ENCODE results near the gene GAPDH.
"Not testable (repeated sequence)": the region's sequence is repeated elsewhere in the genome, so short reads cannot be mapped to it uniquely, and the experiment has no call there.

GAPDH gene

DNA sequence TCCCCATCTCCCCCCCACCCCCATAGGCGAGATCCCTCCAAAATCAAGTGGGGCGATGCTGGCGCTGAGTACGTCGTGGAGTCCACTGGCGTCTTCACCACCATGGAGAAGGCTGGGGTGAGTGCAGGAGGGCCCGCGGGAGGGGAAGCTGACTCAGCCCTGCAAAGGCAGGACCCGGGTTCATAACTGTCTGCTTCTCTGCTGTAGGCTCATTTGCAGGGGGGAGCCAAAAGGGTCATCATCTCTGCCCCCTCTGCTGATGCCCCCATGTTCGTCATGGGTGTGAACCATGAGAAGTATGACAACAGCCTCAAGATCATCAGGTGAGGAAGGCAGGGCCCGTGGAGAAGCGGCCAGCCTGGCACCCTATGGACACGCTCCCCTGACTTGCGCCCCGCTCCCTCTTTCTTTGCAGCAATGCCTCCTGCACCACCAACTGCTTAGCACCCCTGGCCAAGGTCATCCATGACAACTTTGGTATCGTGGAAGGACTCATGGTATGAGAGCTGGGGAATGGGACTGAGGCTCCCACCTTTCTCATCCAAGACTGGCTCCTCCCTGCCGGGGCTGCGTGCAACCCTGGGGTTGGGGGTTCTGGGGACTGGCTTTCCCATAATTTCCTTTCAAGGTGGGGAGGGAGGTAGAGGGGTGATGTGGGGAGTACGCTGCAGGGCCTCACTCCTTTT, 2.7 kb downstream of the GAPDH start:
- Histone ChIP-seq H3K4me1 (ENCODE audit: control insufficient read depth, low read length) (peaks cover 64% of the 10 kb centered on the region), H3K9me3 (ENCODE audit: control insufficient read depth, insufficient read depth, low read length) (no peaks in the 10 kb centered on the region), H3K27me3 (ENCODE audit: control insufficient read depth, low read length) (no peaks in the 10 kb centered on the region), H3K4me3 (ENCODE audit: low read length) (peak overlapping the region; percentile 88), H3K27ac (ENCODE audit: low read depth, low read length) (peak overlapping the region; percentile 97), H3F3A (ENCODE audit: control insufficient read depth, insufficient read depth) (peaks cover 64% of the 10 kb centered on the region), H3K9me2 (replicated peaks; ENCODE audit: control insufficient read depth, low read length) (no peaks in the 10 kb centered on the region), H4K20me1 (ENCODE audit: control insufficient read depth, insufficient read depth, low read depth, low read length) (peaks cover 13% of the 10 kb centered on the region), H3K79me2 (ENCODE audit: control insufficient read depth, low read length) (peaks cover 49% of the 10 kb centered on the region), H3K4me2 (ENCODE audit: low read length) (peak overlapping the region; percentile 89), H3K36me3 (ENCODE audit: control insufficient read depth, low read length) (peaks cover 90% of the 10 kb centered on the region)
- TF ChIP-seq, protein P1, sequence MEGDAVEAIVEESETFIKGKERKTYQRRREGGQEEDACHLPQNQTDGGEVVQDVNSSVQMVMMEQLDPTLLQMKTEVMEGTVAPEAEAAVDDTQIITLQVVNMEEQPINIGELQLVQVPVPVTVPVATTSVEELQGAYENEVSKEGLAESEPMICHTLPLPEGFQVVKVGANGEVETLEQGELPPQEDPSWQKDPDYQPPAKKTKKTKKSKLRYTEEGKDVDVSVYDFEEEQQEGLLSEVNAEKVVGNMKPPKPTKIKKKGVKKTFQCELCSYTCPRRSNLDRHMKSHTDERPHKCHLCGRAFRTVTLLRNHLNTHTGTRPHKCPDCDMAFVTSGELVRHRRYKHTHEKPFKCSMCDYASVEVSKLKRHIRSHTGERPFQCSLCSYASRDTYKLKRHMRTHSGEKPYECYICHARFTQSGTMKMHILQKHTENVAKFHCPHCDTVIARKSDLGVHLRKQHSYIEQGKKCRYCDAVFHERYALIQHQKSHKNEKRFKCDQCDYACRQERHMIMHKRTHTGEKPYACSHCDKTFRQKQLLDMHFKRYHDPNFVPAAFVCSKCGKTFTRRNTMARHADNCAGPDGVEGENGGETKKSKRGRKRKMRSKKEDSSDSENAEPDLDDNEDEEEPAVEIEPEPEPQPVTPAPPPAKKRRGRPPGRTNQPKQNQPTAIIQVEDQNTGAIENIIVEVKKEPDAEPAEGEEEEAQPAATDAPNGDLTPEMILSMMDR (IDR thresholded peaks at IDR 0.05; ENCODE audit: low read depth, low read length, poor library complexity, severe bottlenecking) = no peak
- no peak for TF ChIP-seq EZH2phosphoT487 (IDR thresholded peaks at IDR 0.05; ENCODE audit: borderline replicate concordance, low read length)

DNA sequence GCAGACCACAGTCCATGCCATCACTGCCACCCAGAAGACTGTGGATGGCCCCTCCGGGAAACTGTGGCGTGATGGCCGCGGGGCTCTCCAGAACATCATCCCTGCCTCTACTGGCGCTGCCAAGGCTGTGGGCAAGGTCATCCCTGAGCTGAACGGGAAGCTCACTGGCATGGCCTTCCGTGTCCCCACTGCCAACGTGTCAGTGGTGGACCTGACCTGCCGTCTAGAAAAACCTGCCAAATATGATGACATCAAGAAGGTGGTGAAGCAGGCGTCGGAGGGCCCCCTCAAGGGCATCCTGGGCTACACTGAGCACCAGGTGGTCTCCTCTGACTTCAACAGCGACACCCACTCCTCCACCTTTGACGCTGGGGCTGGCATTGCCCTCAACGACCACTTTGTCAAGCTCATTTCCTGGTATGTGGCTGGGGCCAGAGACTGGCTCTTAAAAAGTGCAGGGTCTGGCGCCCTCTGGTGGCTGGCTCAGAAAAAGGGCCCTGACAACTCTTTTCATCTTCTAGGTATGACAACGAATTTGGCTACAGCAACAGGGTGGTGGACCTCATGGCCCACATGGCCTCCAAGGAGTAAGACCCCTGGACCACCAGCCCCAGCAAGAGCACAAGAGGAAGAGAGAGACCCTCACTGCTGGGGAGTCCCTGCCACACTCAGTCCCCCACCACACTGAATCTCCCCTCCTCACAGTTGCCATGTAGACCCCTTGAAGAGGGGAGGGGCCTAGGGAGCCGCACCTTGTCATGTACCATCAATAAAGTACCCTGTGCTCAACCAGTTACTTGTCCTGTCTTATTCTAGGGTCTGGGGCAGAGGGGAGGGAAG, 3.5 kb downstream of the GAPDH start:
- Histone ChIP-seq H3K27ac (ENCODE audit: low read depth, low read length) (peak overlapping the region; percentile 97), H3K36me3 (ENCODE audit: control insufficient read depth, low read length) (peaks cover 86% of the 10 kb centered on the region), H3K79me2 (ENCODE audit: control insufficient read depth, low read length) (peaks cover 41% of the 10 kb centered on the region), H4K20me1 (ENCODE audit: control insufficient read depth, insufficient read depth, low read depth, low read length) (peaks cover 13% of the 10 kb centered on the region), H3K4me1 (ENCODE audit: control insufficient read depth, low read length) (peaks cover 57% of the 10 kb centered on the region), H3F3A (ENCODE audit: control insufficient read depth, insufficient read depth) (peaks cover 60% of the 10 kb centered on the region), H3K4me3 (ENCODE audit: low read length) (peak overlapping the region; percentile 88), H3K4me2 (ENCODE audit: low read length) (peak overlapping the region; percentile 89)
- H3K27me3 ChIP-seq (ENCODE audit: control insufficient read depth, low read length); H3K9me3 ChIP-seq (ENCODE audit: control insufficient read depth, insufficient read depth, low read length); H3K9me2 ChIP-seq (replicated peaks; ENCODE audit: control insufficient read depth, low read length): not testable (repeated sequence)
- TF ChIP-seq, protein P1 (IDR thresholded peaks at IDR 0.05; ENCODE audit: low read depth, low read length, poor library complexity, severe bottlenecking) = peak; percentile 88

DNA sequence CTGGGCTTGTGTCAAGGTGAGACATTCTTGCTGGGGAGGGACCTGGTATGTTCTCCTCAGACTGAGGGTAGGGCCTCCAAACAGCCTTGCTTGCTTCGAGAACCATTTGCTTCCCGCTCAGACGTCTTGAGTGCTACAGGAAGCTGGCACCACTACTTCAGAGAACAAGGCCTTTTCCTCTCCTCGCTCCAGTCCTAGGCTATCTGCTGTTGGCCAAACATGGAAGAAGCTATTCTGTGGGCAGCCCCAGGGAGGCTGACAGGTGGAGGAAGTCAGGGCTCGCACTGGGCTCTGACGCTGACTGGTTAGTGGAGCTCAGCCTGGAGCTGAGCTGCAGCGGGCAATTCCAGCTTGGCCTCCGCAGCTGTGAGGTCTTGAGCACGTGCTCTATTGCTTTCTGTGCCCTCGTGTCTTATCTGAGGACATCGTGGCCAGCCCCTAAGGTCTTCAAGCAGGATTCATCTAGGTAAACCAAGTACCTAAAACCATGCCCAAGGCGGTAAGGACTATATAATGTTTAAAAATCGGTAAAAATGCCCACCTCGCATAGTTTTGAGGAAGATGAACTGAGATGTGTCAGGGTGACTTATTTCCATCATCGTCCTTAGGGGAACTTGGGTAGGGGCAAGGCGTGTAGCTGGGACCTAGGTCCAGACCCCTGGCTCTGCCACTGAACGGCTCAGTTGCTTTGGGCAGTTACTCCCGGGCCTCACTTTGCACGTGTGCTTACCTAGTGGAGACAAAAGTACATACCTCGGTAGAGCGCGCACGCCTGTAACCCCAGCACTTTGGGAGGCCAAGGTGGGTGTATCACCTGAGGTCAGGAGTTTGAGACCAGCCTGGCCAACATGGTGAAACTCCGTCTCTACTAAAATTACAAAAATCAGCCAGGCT, 4.3 kb downstream of the GAPDH start:
- Histone ChIP-seq H3K4me2 (ENCODE audit: low read length) (peak overlapping the region; percentile 20; the same call in 1 of the 2 replicates), H3K9me2 (replicated peaks; ENCODE audit: control insufficient read depth, low read length) (no peaks in the 10 kb centered on the region), H3K9me3 (ENCODE audit: control insufficient read depth, insufficient read depth, low read length) (no peaks in the 10 kb centered on the region), H3K36me3 (ENCODE audit: control insufficient read depth, low read length) (peaks cover 83% of the 10 kb centered on the region), H3K4me1 (ENCODE audit: control insufficient read depth, low read length) (peaks cover 54% of the 10 kb centered on the region), H3K79me2 (ENCODE audit: control insufficient read depth, low read length) (peaks cover 32% of the 10 kb centered on the region), H3K4me3 (ENCODE audit: low read length) (no peak overlapping the region), H3K27ac (ENCODE audit: low read depth, low read length) (peak overlapping the region; percentile 97), H3F3A (ENCODE audit: control insufficient read depth, insufficient read depth) (peaks cover 59% of the 10 kb centered on the region), H4K20me1 (ENCODE audit: control insufficient read depth, insufficient read depth, low read depth, low read length) (peaks cover 13% of the 10 kb centered on the region), H3K27me3 (ENCODE audit: control insufficient read depth, low read length) (no peaks in the 10 kb centered on the region)
- no peak for TF ChIP-seq EZH2phosphoT487 (IDR thresholded peaks at IDR 0.05; ENCODE audit: borderline replicate concordance, low read length)
- TF ChIP-seq, protein P1 (IDR thresholded peaks at IDR 0.05; ENCODE audit: low read depth, low read length, poor library complexity, severe bottlenecking) = no peak

Measured in DOHH2 (cell line).